Measurements from ENCODE around the gene ISYNA1.
"Not testable (repeated sequence)": the region's sequence is repeated elsewhere in the genome, so short reads cannot be mapped to it uniquely, and the experiment has no call there.

The ISYNA1 gene

DNA sequence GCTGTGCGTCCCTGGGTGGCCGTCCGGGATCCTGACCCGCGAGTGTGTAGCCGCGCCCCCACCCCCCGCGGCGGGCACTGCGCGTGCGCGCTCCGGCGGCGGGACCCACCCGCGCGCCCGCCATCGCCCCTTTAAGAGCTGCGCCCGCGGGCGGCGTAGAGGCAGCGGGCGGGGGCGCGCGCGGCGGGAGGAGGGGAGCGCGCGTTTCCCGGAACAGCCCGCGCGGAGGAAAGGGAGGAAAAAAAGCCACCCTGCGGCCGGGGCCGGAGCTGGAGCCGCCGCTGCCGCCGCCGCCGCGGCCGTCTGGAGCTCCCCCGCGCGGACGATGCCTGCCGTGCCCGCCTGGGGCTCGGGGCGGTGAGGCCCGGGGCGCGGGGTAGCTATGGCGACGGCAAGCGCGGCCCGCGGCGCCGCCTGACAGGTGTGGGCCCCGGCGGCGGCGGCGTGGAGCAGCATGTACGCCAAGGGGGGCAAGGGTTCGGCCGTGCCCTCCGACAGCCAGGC lies 18.7 kb downstream of the ISYNA1 start, which contains the start of gene SSBP4:
SSBP4 (plus strand) TSS at position 204 of the 504 bp plus-strand sequence; CDS start at position 455, 251 bp downstream.
- peak; percentile 73 for DNase-seq (ENCODE audit: low spot score)

GRCh38 chr19:18418483-18419194 lies 19.3 kb downstream of the ISYNA1 start:
- no peak for DNase-seq (ENCODE audit: low spot score)

DNA sequence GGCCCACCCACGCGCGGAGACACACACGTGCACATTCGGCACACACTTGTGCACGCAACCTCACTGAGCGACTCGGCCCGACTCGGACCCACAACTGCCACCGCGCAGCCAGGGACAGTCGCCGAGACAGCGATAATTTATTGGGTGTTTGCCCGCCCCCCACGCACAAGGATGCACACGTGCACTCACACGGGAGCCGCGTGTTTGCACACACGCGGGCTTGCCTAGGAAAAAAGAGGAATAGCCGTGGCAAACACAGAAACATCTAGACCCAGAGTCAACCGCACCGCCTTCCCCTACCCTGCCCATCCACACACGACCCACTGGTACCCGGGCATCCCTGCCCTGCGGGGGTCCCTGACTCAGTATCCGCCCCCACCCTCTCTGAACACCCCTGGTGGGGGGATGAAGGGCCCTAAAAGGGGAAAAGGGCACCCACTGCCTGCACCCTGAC lies 19.9 kb downstream of the ISYNA1 start:
- DNase-seq (ENCODE audit: low spot score), result no peak

GRCh38 chr19:18417250-18418028 lies 20.5 kb downstream of the ISYNA1 start:
- DNase-seq (ENCODE audit: low spot score), result peak; percentile 56

DNA sequence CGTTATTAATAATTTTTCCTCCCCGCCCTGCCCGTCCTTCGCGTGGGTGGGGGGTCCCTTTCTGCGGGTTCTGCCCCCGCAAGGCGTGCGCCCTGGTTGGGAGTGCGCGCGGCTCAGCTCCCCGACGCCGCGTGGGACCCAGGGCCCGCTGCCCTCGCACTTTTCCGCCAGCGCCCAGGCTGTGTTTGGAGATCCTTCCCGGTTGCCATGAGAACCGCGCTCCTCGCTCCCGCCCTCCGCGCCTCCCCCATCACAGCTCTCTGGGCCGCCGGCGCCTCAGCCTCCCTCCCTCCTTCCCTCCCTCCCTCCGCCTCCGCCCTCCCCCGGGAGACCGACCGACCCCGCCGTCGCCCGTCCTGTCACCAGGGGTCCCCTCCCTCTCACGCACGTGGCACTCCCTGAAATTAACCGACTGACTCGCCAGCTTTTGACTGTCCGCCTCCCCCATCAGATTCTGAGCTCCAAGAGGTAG lies 21.1 kb downstream of the ISYNA1 start:
- peak; percentile 74 for DNase-seq (ENCODE audit: low spot score)

GRCh38 chr19:18415178-18415867 lies 22.6 kb downstream of the ISYNA1 start:
- DNase-seq (ENCODE audit: low spot score), result no peak

- no peak for DNase-seq (ENCODE audit: low spot score)
These were observed 23.3 kb downstream of the ISYNA1 start for GRCh38 chr19:18414504-18415177.

- DNase-seq (ENCODE audit: low spot score), result no peak
These were observed 25.2 kb downstream of the ISYNA1 start for GRCh38 chr19:18412610-18413239.

GRCh38 chr19:18408053-18408476 lies 29.9 kb downstream of the ISYNA1 start:
- no peak for DNase-seq (ENCODE audit: low spot score)

DNA sequence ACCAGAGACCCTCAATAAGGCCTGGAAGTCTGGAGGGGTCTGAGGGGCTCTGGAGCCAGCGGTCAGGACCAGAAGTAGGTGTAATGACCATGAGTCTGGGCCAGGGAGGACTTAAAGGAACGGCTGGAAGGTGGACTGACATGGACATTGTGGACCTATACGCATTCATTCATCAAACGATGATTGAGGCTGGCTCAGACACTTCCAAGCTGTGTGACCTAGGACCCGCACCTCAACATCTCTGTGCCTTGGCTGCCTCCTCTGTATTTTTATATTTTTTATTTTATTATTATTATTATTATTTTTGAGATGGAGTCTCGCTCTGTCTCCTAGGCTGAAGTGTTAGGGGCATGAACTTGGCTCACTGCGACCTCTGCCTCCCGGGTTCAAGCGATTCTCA lies 31.2 kb downstream of the ISYNA1 start:
- DNase-seq (ENCODE audit: low spot score), result no peak

DNA sequence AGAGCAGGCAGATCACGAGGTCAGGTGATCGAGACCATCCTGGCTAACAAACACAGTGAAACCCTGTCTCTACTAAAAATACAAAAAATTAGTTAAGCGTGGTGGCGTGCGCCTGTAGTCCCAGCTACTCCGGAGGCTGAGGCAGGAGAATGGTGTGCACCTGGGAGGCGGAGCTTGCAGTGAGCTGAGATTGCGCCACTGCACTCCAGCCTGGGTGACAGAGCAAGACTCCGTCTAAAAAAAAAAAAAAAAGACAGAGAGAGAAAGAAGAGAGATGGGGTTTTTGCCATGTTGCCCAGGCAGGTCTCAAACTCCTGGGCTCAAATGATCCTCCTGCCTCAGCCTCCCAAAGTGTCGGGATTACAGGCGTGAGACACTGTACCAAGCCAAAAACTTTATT lies 32.2 kb downstream of the ISYNA1 start:
- DNase-seq (ENCODE audit: low spot score), result not testable (repeated sequence)

DNA sequence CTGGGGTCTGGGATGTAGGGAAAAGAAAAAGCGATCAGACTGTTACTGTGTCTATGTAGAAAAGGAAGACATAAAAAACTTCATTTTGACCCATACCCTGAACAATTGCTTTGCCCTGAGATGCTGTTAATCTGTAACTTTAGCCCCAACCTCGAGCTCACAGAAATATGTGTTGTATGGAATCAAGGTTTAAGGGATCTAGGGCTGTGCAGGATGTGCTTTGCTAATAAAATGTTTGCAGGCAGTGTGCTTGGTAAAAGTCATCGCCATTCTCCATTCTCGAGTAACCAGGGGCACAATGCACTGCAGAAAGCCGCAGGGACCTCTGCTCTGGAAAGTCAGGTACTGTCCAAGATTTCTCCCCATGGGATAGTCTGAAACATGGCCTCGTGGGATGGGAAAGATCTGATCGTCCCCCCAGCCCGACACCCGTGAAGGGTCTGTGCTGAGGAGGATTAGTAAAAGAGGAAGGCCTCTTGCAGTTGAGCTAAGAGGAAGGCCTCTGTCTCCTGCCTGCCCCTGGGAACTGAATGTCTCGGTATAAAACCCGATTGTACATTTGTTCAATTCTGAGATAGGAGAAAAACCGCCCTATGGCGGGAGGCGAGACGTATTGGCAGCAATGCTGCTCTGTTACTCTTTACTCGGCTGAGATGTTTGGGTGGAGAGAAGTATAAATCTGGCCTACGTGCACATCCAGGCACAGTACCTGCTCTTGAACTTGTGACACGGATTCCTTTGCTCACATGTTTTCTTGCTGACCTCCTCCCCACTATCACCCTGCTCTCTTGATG lies 35.3 kb downstream of the ISYNA1 start:
- DNase-seq (ENCODE audit: low spot score), result not testable (repeated sequence)

DNA sequence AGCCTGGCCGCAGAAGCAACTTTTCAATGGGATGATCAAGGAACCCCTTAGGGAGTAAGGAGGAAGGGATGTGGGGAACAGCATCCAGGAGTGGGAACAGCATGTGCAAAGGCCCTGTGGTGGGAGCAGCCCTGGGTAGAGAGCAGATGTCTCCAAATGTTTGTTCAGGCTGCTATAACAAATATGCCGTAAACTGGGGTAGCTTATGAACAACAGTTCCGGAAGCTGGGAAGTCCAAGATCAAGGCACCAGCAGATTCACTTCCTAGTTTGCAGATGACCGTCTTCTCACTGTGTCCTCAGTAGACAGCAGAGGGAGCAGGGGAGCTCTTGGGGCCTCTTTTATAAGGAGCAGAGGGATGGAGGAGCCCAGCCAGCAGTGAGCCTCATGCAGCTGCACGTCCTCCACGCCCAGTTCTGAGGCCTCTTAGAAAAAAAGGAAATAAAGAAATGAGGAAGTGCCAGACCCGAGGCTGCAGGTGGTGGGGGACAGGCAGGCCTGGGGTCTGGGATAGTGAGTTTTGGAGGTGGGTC lies 36.3 kb downstream of the ISYNA1 start:
- DNase-seq (ENCODE audit: low spot score), result no peak

GRCh38 chr19:18399008-18399407 lies 38.9 kb downstream of the ISYNA1 start:
- no peak for DNase-seq (ENCODE audit: low spot score)

- no peak for DNase-seq (ENCODE audit: low spot score)
These were observed 40.4 kb downstream of the ISYNA1 start, which contains the start of gene LRRC25 for GRCh38 chr19:18397242-18398202. LRRC25 (minus strand) TSS chr19:18397622; CDS start chr19:18396963, 659 bp downstream.

DNA sequence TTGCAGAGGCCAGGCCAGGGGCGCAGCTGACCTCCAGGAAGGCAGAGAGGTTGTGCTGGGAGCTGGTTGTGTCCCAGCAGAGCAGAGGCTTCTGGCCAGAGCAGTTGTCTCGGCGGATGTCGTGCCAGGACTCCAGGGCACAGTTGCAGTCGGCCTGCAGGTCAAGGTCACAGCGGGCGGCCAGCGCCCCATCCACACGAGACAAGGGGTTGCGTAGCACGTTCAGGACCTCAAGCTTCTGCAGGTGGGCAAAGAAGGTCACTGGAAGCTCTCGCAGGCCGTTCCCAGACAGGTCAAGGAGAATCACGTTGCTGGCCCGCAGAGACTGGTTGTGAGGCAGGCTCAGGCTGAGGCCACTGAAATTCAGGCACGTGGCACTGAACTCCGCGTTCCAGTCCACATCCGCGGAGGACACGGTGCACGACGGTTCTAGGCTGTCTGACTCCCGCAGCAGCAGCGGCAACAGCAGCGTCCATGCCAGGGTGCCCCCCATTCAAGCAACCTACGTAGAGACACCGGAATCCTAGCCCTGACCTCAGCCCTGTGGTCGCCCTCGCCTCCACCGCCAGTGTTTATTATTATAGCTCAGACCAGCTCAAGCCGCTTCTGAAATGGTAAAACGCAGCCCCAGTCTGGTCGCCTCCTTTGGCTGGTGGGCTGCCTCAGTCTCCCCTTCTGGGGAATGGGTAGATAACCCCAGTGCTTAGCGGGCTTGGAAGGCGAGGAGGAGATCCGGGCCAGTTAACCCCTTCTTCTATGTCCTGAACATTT lies 41.3 kb downstream of the ISYNA1 start:
- DNase-seq (ENCODE audit: low spot score), result no peak

DNA sequence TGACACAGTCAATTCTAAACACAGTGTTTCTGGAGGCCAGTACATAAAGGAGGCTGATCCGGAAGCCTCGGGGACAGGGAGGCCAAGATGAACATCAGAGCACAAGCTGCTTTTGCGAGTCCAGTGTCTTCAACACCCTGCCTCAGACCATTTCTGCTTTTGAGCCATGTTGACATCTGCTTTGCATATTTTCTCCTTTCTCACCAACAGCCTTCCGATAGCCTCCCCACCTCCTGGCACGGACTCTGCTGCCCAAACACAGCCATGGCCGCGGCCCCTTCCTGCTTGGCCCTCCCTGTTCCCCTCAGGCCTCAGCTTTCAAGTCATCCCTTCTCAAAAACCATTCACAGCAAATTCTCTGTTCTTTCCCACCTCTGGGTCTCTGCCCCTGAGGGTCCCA lies 44.1 kb downstream of the ISYNA1 start:
- no peak for DNase-seq (ENCODE audit: low spot score)

DNA sequence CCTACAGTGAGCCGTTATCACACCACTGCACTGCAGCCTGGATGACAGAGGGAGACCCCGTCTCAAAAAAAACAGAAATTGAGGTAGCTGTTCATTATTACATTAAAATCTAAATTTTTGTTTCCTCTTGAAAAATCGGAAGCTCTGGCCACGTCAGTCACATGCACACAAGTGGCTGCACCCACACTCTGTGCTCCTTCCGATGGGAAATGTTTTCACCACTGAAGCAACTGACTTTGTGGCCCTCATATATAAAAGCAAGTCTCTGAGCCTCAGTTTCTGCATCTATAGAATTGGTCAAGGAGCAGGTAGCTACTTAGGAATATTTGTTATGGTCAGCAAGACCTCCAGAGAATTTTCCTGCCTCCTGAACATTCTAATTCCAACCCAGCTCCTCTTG lies 45.0 kb downstream of the ISYNA1 start:
- DNase-seq (ENCODE audit: low spot score), result no peak
